Suprapubic skin (tissue), 4 donors: ENCODE data around the gene NDUFS1. TPM values are rescaled to one million over a fixed set of nuclear protein-coding genes. Genes with fewer than 3 reads are reported as not detected.

Experiments used
- DNase-seq, 2 donors: peaks; one replicate each; pipeline ENCODE4 v3.0.0-alpha.2; 2019; ENCODE audit warnings: low spot score in 2 of 2
- H3K27ac ChIP-seq: fragments of 200-600 bp; sonication (generic); one replicate; pipeline ENCODE4 v1.5.1; 2019
- H3K27me3 ChIP-seq: fragments of 200-600 bp; sonication (generic); one replicate; pipeline ENCODE4 v1.5.1; 2019
- H3K36me3 ChIP-seq: fragments of 200-600 bp; sonication (generic); one replicate; pipeline ENCODE4 v1.5.1; 2019
- H3K4me1 ChIP-seq: fragments of 200-600 bp; sonication (generic); one replicate; pipeline ENCODE4 v1.5.1; 2019
- H3K4me3 ChIP-seq: fragments of 200-600 bp; sonication (generic); one replicate; pipeline ENCODE4 v1.5.1; 2019; ENCODE audit warnings: mild to moderate bottlenecking
- H3K9me3 ChIP-seq: fragments of 200-600 bp; sonication (generic); one replicate; pipeline ENCODE4 v1.5.1; 2019
- CTCF ChIP-seq, 2 donors: fragments of 200-600 bp in 1 of 2; fragments of 450-650 bp in 1 of 2; sonication (generic) in 1 of 2; IDR thresholded peaks; one replicate each; pipeline ENCODE4 v1.5.1; 2016 to 2019; ENCODE audit warnings: antibody characterized with exemption in 2 of 2, mild to moderate bottlenecking in 1 of 2, moderate library complexity in 1 of 2
- EP300 ChIP-seq: sonication (generic); formaldehyde crosslinking; IDR thresholded peaks from one replicate; pipeline ENCODE4 v1.6.1; 2017; ENCODE audit warnings: antibody characterized with exemption
- POLR2A ChIP-seq, 2 donors: fragments of 450-650 bp; IDR thresholded peaks; one replicate each; pipeline ENCODE4 v1.6.1; 2017; ENCODE audit warnings: antibody characterized with exemption in 2 of 2, mild to moderate bottlenecking in 2 of 2, moderate library complexity in 2 of 2
- POLR2AphosphoS5 ChIP-seq, 3 donors: sonication (generic); formaldehyde crosslinking; IDR thresholded peaks; one replicate each; pipeline ENCODE4 v1.6.1; 2017; ENCODE audit warnings: antibody characterized with exemption in 3 of 3
- WGBS: methylation state at CpG from one replicate; pipeline ENCODE4 v1.1.5; 2018; 5-methylcytosine and 5-hydroxymethylcytosine counted together
- total RNA-seq, 4 donors: library from RNA; depleted of rRNA; stranded (reverse); fragments of >200 nt; gene quantifications; one replicate each; pipeline ENCODE4 v1.1.0, GENCODE V29; 2016

Gene NDUFS1
- total RNA-seq, 4 donors from 2014 or later, result 65.7 to 74.2 (median 69.9) TPM

GRCh38 chr2:206069417-206069816, 89.8 kb downstream of the NDUFS1 start:
- H3K27me3 ChIP-seq, result no peaks in the 10 kb centered on the region
- no peaks in the 10 kb centered on the region for H3K9me3 ChIP-seq
- no peak overlapping the region for H3K27ac ChIP-seq
- peaks cover 9% of the 10 kb centered on the region for H3K4me1 ChIP-seq
- DNase-seq, result no peak
- no peak overlapping the region for H3K4me3 ChIP-seq
- H3K36me3 ChIP-seq, result no peaks in the 10 kb centered on the region
- TF ChIP-seq EP300, result no peak
- TF ChIP-seq CTCF (IDR thresholded peaks at IDR 0.05), result no peak
- TF ChIP-seq POLR2AphosphoS5 (IDR thresholded peaks at IDR 0.05), result no peak
- TF ChIP-seq POLR2A (IDR thresholded peaks at IDR 0.05), result no peak
- 89% methylated on average over 2 of the region's 2 CpGs for WGBS

DNA sequence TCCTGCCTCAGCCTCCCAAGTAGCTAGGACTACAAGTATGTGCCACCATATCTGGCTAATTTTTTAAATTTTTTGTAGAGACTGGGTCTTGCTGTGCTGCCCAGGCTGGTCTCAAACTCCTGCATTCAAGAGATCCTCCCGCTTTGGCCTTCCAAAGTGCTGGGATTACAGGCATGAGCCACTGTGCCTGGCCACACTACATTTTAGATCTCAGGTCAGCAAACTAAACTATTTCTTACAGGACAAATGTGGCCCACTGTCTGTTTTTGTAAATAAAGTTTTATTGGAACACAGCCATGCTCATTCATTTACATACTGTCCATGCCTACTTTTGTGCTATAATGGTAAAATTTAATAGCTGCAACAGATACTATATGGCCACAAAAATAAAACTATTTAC, 91.0 kb downstream of the NDUFS1 start:
- H3K4me1 ChIP-seq, result peaks cover 9% of the 10 kb centered on the region
- H3K27ac ChIP-seq, result no peak overlapping the region
- no peaks in the 10 kb centered on the region for H3K36me3 ChIP-seq
- DNase-seq, result no peak
- H3K4me3 ChIP-seq, result no peak overlapping the region
- no peaks in the 10 kb centered on the region for H3K27me3 ChIP-seq
- no peaks in the 10 kb centered on the region for H3K9me3 ChIP-seq
- WGBS, result 100% methylated on average over 1 of the region's 1 CpG
- TF ChIP-seq POLR2A (IDR thresholded peaks at IDR 0.05), result no peak
- no peak for TF ChIP-seq EP300
- TF ChIP-seq POLR2AphosphoS5 (IDR thresholded peaks at IDR 0.05), result no peak
- no peak for TF ChIP-seq CTCF (IDR thresholded peaks at IDR 0.05)

Other genes with a start within 250 kb of the NDUFS1 start
- 10 to 100 TPM; 24.2 to 51.4 (median 32.5) TPM for gene INO80D, start 73.3 kb downstream of the NDUFS1 start, total RNA-seq
- 100 to 1,000 TPM; 237 to 689 (median 502) TPM for gene EEF1B2, start 451 bp upstream of the NDUFS1 start, total RNA-seq
- gene ZDBF2, start 115.2 kb upstream of the NDUFS1 start, total RNA-seq, result 1 to 10 TPM; 3.4 to 8.0 (median 4.3) TPM